ENCODE measurements around the gene LPO.

The LPO gene

DNA sequence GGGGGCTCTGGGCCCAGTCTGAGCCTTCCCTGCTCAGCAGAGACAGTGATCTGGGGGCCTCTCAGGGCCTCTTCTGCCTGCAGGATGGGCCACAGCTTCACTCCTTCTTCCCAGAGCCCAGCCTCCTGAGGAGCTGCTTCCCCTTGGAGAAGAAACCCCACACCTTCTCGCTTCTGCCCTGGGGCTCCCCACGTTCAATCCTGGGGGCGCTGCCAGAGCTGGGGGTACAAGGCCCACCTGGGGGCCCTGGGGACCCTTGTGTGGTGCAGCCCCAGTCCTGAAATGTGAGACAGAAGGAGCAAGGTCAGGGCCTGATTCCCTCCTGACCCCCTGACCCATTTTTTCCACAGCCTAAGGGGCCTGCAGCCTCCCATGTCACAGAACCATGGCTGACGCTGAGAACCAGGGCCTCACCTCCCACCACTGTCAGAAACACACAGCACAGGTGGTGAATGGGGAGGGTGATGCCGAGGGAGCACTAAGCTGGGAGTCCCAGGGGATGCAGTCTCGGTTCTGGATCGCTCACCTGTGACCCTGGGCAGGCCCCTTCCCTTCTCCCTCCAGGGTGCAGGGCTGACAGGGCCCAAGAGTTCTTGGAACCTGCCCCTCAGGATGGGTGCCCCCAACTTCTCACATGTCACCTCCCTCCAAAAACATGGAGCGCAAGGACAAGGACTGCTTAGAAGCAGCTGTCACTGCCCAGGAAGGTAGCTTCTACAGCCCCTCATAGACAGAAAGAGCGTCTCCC, 64.0 kb downstream of the LPO start:
- TF ChIP-seq CTCF (IDR thresholded peaks at IDR 0.05; ENCODE audit: low read depth, low read length): no peak
- no peak for TF ChIP-seq EZH2phosphoT487 (IDR thresholded peaks at IDR 0.05; ENCODE audit: low read depth)
- peaks cover 11% of the 10 kb centered on the region; the same call in 1 of the 2 replicates for H3K27me3 ChIP-seq (ENCODE audit: low read depth, low read length)
- no peak overlapping the region for H3K9ac ChIP-seq (ENCODE audit: low read length)
- no peaks in the 10 kb centered on the region for H4K20me1 ChIP-seq (ENCODE audit: insufficient read depth, low read length)
- H3K79me2 ChIP-seq (ENCODE audit: low read length): no peaks in the 10 kb centered on the region
- H3K4me1 ChIP-seq (ENCODE audit: low read length): peaks cover 7% of the 10 kb centered on the region
- H3K36me3 ChIP-seq (replicated peaks; ENCODE audit: low read depth, low read length): peaks cover 3% of the 10 kb centered on the region
- no peak overlapping the region for H2AFZ ChIP-seq (ENCODE audit: low read depth, low read length)
- no peak overlapping the region for H3K4me2 ChIP-seq (ENCODE audit: low read length)
- H3K27ac ChIP-seq (ENCODE audit: low read length): no peak overlapping the region
- no peaks in the 10 kb centered on the region for H3K9me3 ChIP-seq (ENCODE audit: insufficient read depth, low read length)
- no peak overlapping the region for H3K4me3 ChIP-seq (ENCODE audit: low read length)

GRCh38 chr17:58302919-58303585, 64.7 kb downstream of the LPO start:
- H3K4me1 ChIP-seq (ENCODE audit: low read length): peaks cover 7% of the 10 kb centered on the region
- no peaks in the 10 kb centered on the region for H4K20me1 ChIP-seq (ENCODE audit: insufficient read depth, low read length)
- H2AFZ ChIP-seq (ENCODE audit: low read depth, low read length): no peak overlapping the region
- no peak overlapping the region for H3K9ac ChIP-seq (ENCODE audit: low read length)
- TF ChIP-seq CTCF (IDR thresholded peaks at IDR 0.05; ENCODE audit: low read depth, low read length) (no peak), EZH2phosphoT487 (IDR thresholded peaks at IDR 0.05; ENCODE audit: low read depth) (no peak)
- H3K79me2 ChIP-seq (ENCODE audit: low read length): no peaks in the 10 kb centered on the region
- H3K4me3 ChIP-seq (ENCODE audit: low read length): no peak overlapping the region
- no peak overlapping the region for H3K27ac ChIP-seq (ENCODE audit: low read length)
- H3K36me3 ChIP-seq (replicated peaks; ENCODE audit: low read depth, low read length): peaks cover 4% of the 10 kb centered on the region
- peaks cover 9% of the 10 kb centered on the region; the same call in 1 of the 2 replicates for H3K27me3 ChIP-seq (ENCODE audit: low read depth, low read length)
- H3K9me3 ChIP-seq (ENCODE audit: insufficient read depth, low read length): no peaks in the 10 kb centered on the region
- no peak overlapping the region for H3K4me2 ChIP-seq (ENCODE audit: low read length)

DNA sequence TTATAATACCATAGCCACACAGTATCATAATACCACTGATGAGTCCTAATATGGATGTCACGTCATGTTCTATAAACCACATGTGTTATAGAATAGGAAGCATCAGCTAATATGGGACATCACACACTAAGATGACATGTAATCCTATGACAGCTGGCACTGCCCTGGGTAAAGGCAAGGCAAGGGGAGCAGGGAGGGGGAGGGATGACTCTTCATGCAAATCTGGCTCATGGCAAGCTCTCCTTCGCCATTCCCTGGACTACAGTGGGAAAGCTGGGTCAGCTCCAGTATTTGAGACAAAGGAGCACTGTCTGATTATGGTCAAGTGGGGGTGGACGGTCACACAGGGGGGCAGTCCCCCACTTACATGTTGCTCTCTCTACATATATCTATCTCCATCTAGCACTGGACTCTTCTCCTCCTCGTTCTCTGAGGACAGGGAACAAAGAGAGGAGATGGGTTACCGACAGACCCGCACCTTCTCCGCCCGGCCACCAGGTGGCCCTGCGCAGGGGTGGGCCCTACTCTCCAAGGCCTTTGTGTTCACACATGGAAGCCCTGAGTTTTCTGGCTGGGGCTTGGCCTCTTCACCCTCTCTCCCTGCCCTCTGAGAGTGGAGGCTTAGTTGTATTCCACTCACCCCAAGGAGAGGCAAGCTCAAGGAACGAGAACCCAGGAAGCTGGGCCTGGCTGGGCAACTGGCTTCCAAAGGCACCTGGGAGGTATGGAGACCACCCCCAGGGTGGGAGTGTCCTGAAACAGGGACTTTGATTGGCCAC, 65.8 kb downstream of the LPO start:
- Histone ChIP-seq H3K4me3 (ENCODE audit: low read length) (no peak overlapping the region), H3K36me3 (replicated peaks; ENCODE audit: low read depth, low read length) (peaks cover 6% of the 10 kb centered on the region), H3K27ac (ENCODE audit: low read length) (no peak overlapping the region), H3K27me3 (ENCODE audit: low read depth, low read length) (no peaks in the 10 kb centered on the region), H3K9ac (ENCODE audit: low read length) (no peak overlapping the region; the same call in 1 of the 2 replicates), H4K20me1 (ENCODE audit: insufficient read depth, low read length) (no peaks in the 10 kb centered on the region), H3K9me3 (ENCODE audit: insufficient read depth, low read length) (no peaks in the 10 kb centered on the region), H2AFZ (ENCODE audit: low read depth, low read length) (peak overlapping the region; percentile 80; the same call in 1 of the 2 replicates), H3K4me1 (ENCODE audit: low read length) (peaks cover 7% of the 10 kb centered on the region), H3K4me2 (ENCODE audit: low read length) (peak overlapping the region; percentile 27), H3K79me2 (ENCODE audit: low read length) (no peaks in the 10 kb centered on the region)
- TF ChIP-seq CTCF (IDR thresholded peaks at IDR 0.05; ENCODE audit: low read depth, low read length) (peak; percentile 76), EZH2phosphoT487 (IDR thresholded peaks at IDR 0.05; ENCODE audit: low read depth) (no peak)
